Spleen (tissue), 7 donors: ENCODE measurements around the gene DMPK.
A peak's percentile ranks its signal among the peaks of the same experiment; 100 is the strongest.

Experiments
- POLR2A ChIP-seq, 3 donors: fragments of 450-650 bp; IDR thresholded peaks; one replicate each; pipeline ENCODE4 v1.5.1; 2017; ENCODE audit warnings: antibody characterized with exemption in 3 of 3, mild to moderate bottlenecking in 1 of 3
- POLR2AphosphoS5 ChIP-seq, 3 donors: sonication (generic); formaldehyde crosslinking; IDR thresholded peaks; one replicate each; pipeline ENCODE4 v1.5.1; 2017; ENCODE audit warnings: antibody characterized with exemption in 3 of 3
- TF ChIP-seq, protein P1 (sequence below), 11 experiments: fragments of 200-600 bp in 7 of 11; fragments of 450-650 bp in 4 of 11; sonication (generic) in 4 of 11; IDR thresholded peaks in 8 of 11; conservative IDR thresholded peaks in 3 of 11; 1 replicate in 7 of 11; 2 replicates in 4 of 11; pipeline versions ENCODE4 v1.4.0 to v1.8.0; 2016 to 2021; ENCODE audit warnings: antibody characterized with exemption in 11 of 11, inconsistent platforms in 4 of 11, mild to moderate bottlenecking in 1 of 11
- donor health status: DM: no; HTN: no; CAD: no; lungs with moderate emphysema.
- donor health status: DM: no; HTN: no; CAD: no.
- donor health status: DM: no; HTN: no; CAD: no.

DNA sequence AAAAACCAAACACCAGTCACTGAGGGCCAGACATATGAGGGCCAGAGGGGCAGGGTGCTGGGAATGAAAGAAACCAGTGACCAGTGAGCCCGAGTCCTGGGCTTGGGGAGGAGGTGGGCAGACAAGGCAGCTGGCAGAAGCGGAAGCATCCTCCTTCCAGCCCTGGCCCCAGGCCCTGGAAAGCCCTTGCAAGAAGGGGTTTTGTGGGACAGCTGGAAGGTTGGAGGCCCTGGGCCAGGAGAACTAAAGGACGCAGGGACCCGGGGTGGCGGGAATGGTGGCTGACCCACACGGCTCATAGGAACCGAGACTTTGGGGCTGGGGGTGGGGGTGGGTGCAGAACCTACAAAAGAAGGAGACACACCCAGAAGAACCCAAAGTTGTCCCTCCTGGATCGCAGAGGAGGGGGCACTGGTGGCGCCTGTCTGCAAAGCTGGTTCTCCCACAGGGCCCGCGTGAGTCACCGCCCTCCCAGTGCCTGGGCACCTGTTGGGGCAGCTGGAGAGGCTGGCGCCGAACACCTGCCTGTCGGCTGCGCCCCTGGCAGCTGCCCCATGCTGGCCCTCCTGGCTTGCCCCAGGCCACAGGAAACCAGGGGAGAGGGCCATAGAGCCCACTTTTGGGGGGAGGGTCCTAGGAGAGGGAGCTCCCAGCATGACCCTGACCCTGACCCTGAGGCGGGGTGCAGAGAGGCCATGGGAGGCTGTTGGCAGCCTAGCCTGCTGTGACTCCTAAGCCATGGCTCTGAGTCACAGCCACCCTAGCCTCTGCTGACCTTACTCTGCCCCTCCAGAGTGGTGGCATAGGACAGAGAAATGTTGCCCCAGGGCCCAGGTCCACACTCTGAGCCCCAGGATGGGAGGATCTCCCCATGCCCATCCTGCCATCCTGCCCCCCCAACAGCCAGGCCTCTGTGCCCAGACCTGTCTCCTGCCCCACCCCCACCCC lies 802 bp downstream of the DMPK start:
- TF ChIP-seq, protein P1, sequence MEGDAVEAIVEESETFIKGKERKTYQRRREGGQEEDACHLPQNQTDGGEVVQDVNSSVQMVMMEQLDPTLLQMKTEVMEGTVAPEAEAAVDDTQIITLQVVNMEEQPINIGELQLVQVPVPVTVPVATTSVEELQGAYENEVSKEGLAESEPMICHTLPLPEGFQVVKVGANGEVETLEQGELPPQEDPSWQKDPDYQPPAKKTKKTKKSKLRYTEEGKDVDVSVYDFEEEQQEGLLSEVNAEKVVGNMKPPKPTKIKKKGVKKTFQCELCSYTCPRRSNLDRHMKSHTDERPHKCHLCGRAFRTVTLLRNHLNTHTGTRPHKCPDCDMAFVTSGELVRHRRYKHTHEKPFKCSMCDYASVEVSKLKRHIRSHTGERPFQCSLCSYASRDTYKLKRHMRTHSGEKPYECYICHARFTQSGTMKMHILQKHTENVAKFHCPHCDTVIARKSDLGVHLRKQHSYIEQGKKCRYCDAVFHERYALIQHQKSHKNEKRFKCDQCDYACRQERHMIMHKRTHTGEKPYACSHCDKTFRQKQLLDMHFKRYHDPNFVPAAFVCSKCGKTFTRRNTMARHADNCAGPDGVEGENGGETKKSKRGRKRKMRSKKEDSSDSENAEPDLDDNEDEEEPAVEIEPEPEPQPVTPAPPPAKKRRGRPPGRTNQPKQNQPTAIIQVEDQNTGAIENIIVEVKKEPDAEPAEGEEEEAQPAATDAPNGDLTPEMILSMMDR (IDR thresholded peaks at IDR 0.05 in 8 of 11, conservative IDR thresholded peaks at IDR 0.05 in 3 of 11) = no peak
- TF ChIP-seq POLR2A (IDR thresholded peaks at IDR 0.05) (no peak), POLR2AphosphoS5 (IDR thresholded peaks at IDR 0.05) (peak in 1 of 3 donors; percentile 44)
